GM21737 (cell line): ENCODE data around the gene MAN1A1.
"Not testable (repeated sequence)": the region's sequence is repeated elsewhere in the genome, so short reads cannot be mapped to it uniquely, and the experiment has no call there.

ENCODE experiments used
- ATAC-seq: cut with Tn5 transposase; IDR thresholded peaks from one replicate; pipeline ENCODE4 v1.9.1; 2021; ENCODE audit warnings: mild to moderate bottlenecking, moderate library complexity; ENCODE audit not compliant: unreplicated experiment

Gene MAN1A1

GRCh38 chr6:119306396-119306968 is 43.1 kb downstream of the MAN1A1 start:
- no peak for ATAC-seq

GRCh38 chr6:119303164-119303887 is 46.2 kb downstream of the MAN1A1 start:
- ATAC-seq = no peak

GRCh38 chr6:119301429-119301828 is 48.1 kb downstream of the MAN1A1 start:
- no peak for ATAC-seq

GRCh38 chr6:119299694-119300093 is 49.9 kb downstream of the MAN1A1 start:
- ATAC-seq = no peak

GRCh38 chr6:119297049-119297448 is 52.5 kb downstream of the MAN1A1 start:
- no peak for ATAC-seq

- no peak for ATAC-seq
Measured at GRCh38 chr6:119296036-119297035, 53.2 kb downstream of the MAN1A1 start.

- peak; percentile 60 for ATAC-seq
Measured at GRCh38 chr6:119294984-119295383, 54.6 kb downstream of the MAN1A1 start.

- ATAC-seq = not testable (repeated sequence)
Measured at GRCh38 chr6:119291060-119291459, 58.5 kb downstream of the MAN1A1 start.

GRCh38 chr6:119290306-119290705 is 59.3 kb downstream of the MAN1A1 start:
- ATAC-seq = no peak

- ATAC-seq = no peak
Measured at GRCh38 chr6:119289651-119290050, 59.9 kb downstream of the MAN1A1 start.

- ATAC-seq = no peak
Measured at GRCh38 chr6:119285908-119286625, 63.5 kb downstream of the MAN1A1 start.

GRCh38 chr6:119284861-119285521 is 64.6 kb downstream of the MAN1A1 start:
- no peak for ATAC-seq

GRCh38 chr6:119283979-119284545 is 65.5 kb downstream of the MAN1A1 start:
- ATAC-seq = no peak

GRCh38 chr6:119283214-119283613 is 66.3 kb downstream of the MAN1A1 start:
- ATAC-seq = no peak

GRCh38 chr6:119280668-119281067 is 68.9 kb downstream of the MAN1A1 start:
- no peak for ATAC-seq

GRCh38 chr6:119280080-119280479 is 69.5 kb downstream of the MAN1A1 start:
- no peak for ATAC-seq

GRCh38 chr6:119278625-119279024 is 70.9 kb downstream of the MAN1A1 start:
- no peak for ATAC-seq

- ATAC-seq = no peak
Measured at GRCh38 chr6:119277052-119277451, 72.5 kb downstream of the MAN1A1 start.

- ATAC-seq = no peak
Measured at GRCh38 chr6:119276211-119276610, 73.3 kb downstream of the MAN1A1 start.

GRCh38 chr6:119274197-119274595 is 75.4 kb downstream of the MAN1A1 start:
- ATAC-seq = no peak
